ENCODE results near the gene LAS1L.
"Not testable (repeated sequence)": the region's sequence is repeated elsewhere in the genome, so short reads cannot be mapped to it uniquely, and the experiment has no call there.

The LAS1L gene

GRCh38 chrX:65517923-65518322 is 16.7 kb downstream of the LAS1L start:
- no peak for DNase-seq (ENCODE audit: low spot score)

- DNase-seq (ENCODE audit: low spot score), result no peak
These were observed 17.8 kb downstream of the LAS1L start for GRCh38 chrX:65516756-65517155.

- DNase-seq (ENCODE audit: low spot score), result no peak
These were observed 21.0 kb downstream of the LAS1L start for GRCh38 chrX:65513610-65514009.

GRCh38 chrX:65509400-65509799 is 25.2 kb downstream of the LAS1L start:
- DNase-seq (ENCODE audit: low spot score), result no peak

- no peak for DNase-seq (ENCODE audit: low spot score)
These were observed 25.7 kb downstream of the LAS1L start for GRCh38 chrX:65508851-65509250.

GRCh38 chrX:65502618-65503017 is 32.0 kb downstream of the LAS1L start:
- DNase-seq (ENCODE audit: low spot score), result no peak

- DNase-seq (ENCODE audit: low spot score), result no peak
These were observed 41.2 kb downstream of the LAS1L start for GRCh38 chrX:65493431-65493830.

- no peak for DNase-seq (ENCODE audit: low spot score)
These were observed 43.0 kb downstream of the LAS1L start for GRCh38 chrX:65491620-65492019.

GRCh38 chrX:65488495-65488894 is 46.1 kb downstream of the LAS1L start:
- DNase-seq (ENCODE audit: low spot score), result no peak

- no peak for DNase-seq (ENCODE audit: low spot score)
These were observed 53.6 kb downstream of the LAS1L start for GRCh38 chrX:65480960-65481359.

GRCh38 chrX:65479102-65479501 is 55.5 kb downstream of the LAS1L start:
- DNase-seq (ENCODE audit: low spot score), result not testable (repeated sequence)

- DNase-seq (ENCODE audit: low spot score), result no peak
These were observed 58.0 kb downstream of the LAS1L start for GRCh38 chrX:65476564-65476963.

- no peak for DNase-seq (ENCODE audit: low spot score)
These were observed 71.0 kb downstream of the LAS1L start for GRCh38 chrX:65463550-65463949.
